ENCODE measurements around the gene RPL5. TPM values are rescaled to one million over a fixed set of nuclear protein-coding genes. Genes with fewer than 3 reads are reported as not detected.

RPL5 gene
- total RNA-seq, 1 donor from 2014 or later: 2,641 TPM

- DNase-seq (ENCODE audit: low read depth): peak; percentile 83
- FAIRE-seq: no peak
- H3K27me3 ChIP-seq (ENCODE audit: control insufficient read depth, insufficient read depth, low read length): no peaks in the 10 kb centered on the region
- no peaks in the 10 kb centered on the region for H3K36me3 ChIP-seq (ENCODE audit: control insufficient read depth, insufficient read depth, low read length)
- TF ChIP-seq, protein P1, sequence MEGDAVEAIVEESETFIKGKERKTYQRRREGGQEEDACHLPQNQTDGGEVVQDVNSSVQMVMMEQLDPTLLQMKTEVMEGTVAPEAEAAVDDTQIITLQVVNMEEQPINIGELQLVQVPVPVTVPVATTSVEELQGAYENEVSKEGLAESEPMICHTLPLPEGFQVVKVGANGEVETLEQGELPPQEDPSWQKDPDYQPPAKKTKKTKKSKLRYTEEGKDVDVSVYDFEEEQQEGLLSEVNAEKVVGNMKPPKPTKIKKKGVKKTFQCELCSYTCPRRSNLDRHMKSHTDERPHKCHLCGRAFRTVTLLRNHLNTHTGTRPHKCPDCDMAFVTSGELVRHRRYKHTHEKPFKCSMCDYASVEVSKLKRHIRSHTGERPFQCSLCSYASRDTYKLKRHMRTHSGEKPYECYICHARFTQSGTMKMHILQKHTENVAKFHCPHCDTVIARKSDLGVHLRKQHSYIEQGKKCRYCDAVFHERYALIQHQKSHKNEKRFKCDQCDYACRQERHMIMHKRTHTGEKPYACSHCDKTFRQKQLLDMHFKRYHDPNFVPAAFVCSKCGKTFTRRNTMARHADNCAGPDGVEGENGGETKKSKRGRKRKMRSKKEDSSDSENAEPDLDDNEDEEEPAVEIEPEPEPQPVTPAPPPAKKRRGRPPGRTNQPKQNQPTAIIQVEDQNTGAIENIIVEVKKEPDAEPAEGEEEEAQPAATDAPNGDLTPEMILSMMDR (IDR thresholded peaks at IDR 0.05; ENCODE audit: insufficient read depth, low read length, severe bottlenecking): peak; percentile 58
- no peak overlapping the region for H3K4me3 ChIP-seq (ENCODE audit: low read depth, low read length)
Observed at GRCh38 chr1:92858564-92859399, 26.9 kb downstream of the RPL5 start.

DNA sequence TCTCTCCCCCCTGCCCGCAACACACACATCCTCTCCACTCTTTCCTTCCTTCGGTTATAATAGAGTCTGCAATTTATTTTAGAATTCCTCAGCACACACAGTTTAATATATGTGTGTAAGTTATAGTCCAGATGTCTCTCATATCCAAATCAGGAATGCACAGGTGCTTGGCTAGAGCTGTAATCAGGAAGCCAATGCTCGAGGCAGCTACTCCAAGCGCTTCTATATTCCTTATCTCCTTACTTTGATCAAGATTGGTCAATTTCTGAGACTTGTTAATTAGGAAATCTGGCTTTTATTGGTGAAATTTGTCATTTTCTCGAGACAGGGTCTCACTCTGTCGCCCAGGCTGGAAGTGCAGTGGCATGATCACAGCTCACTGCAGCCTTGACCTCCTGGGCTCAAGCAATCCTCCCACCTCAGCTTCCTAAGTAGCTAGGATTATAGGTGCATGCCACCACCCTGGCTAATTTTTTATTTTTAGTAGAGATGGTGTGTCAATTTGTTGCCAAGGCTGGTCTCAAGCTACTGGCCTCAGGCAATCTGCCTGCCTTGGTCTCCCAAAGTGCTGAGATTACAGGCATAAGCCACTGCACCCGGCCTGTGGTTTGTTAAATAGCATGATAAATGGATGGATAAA lies 27.7 kb downstream of the RPL5 start:
- no peak overlapping the region for H3K4me3 ChIP-seq (ENCODE audit: low read depth, low read length)
- TF ChIP-seq, protein P1 (IDR thresholded peaks at IDR 0.05; ENCODE audit: insufficient read depth, low read length, severe bottlenecking): no peak
- DNase-seq (ENCODE audit: low read depth) (no peak), FAIRE-seq (no peak)
- no peaks in the 10 kb centered on the region for H3K27me3 ChIP-seq (ENCODE audit: control insufficient read depth, insufficient read depth, low read length)
- no peaks in the 10 kb centered on the region for H3K36me3 ChIP-seq (ENCODE audit: control insufficient read depth, insufficient read depth, low read length)

DNA sequence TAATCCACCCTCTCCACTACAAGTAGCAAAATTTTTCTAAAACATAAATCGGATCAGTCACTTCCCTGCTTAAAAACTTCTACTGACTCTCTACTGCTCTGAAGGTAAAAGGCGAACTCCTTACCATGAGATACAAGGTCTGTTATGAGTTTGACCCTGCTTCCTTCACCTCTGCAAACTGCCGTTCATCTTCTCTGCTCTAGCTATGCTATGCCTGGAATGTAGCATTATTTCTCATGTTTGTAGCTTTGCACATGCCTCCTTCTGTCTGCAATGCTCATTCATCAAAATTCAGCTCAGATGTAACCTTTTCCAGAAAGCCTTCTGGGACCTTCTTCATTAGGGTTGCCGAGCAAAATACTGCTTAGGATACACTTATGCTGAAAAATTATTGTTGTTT lies 30.8 kb downstream of the RPL5 start:
- DNase-seq (ENCODE audit: low read depth) (no peak), FAIRE-seq (no peak)
- H3K27me3 ChIP-seq (ENCODE audit: control insufficient read depth, insufficient read depth, low read length): no peaks in the 10 kb centered on the region
- no peak overlapping the region for H3K4me3 ChIP-seq (ENCODE audit: low read depth, low read length)
- TF ChIP-seq, protein P1 (IDR thresholded peaks at IDR 0.05; ENCODE audit: insufficient read depth, low read length, severe bottlenecking): no peak
- H3K36me3 ChIP-seq (ENCODE audit: control insufficient read depth, insufficient read depth, low read length): no peaks in the 10 kb centered on the region

- no peaks in the 10 kb centered on the region for H3K27me3 ChIP-seq (ENCODE audit: control insufficient read depth, insufficient read depth, low read length)
- TF ChIP-seq, protein P1 (IDR thresholded peaks at IDR 0.05; ENCODE audit: insufficient read depth, low read length, severe bottlenecking): no peak
- H3K4me3 ChIP-seq (ENCODE audit: low read depth, low read length): no peak overlapping the region
- DNase-seq (ENCODE audit: low read depth) (no peak), FAIRE-seq (no peak)
- no peaks in the 10 kb centered on the region for H3K36me3 ChIP-seq (ENCODE audit: control insufficient read depth, insufficient read depth, low read length)
Observed at GRCh38 chr1:92864131-92864530, 32.3 kb downstream of the RPL5 start.

GRCh38 chr1:92870591-92870990 lies 38.8 kb downstream of the RPL5 start:
- no peak overlapping the region for H3K4me3 ChIP-seq (ENCODE audit: low read depth, low read length)
- TF ChIP-seq, protein P1 (IDR thresholded peaks at IDR 0.05; ENCODE audit: insufficient read depth, low read length, severe bottlenecking): no peak
- DNase-seq (ENCODE audit: low read depth) (no peak), FAIRE-seq (no peak)
- no peaks in the 10 kb centered on the region for H3K36me3 ChIP-seq (ENCODE audit: control insufficient read depth, insufficient read depth, low read length)
- no peaks in the 10 kb centered on the region for H3K27me3 ChIP-seq (ENCODE audit: control insufficient read depth, insufficient read depth, low read length)
